IMR-90 (cell line): ENCODE measurements around the gene ANK3. TPM values are rescaled to one million over a fixed set of nuclear protein-coding genes. Genes with fewer than 3 reads are reported as not detected.

Source experiments
- ATAC-seq: fragments of 200-7000 bp; cut with Tn5 transposase; 2 replicates; pipeline ENCODE4 v1.9.1; 2020; ENCODE audit warnings: low read depth, mild to moderate bottlenecking, moderate library complexity
- BruUV-seq: library from RNA; stranded (reverse); fragments of 400-500 nt; replicated peaks from 2 replicates; lab custom pipeline; 2021; lab: Mats Ljungman, UMichigan
- CTCF ChIA-PET: fragments of 300-600 bp; formaldehyde crosslinking; extraction: SDS; loops from one replicate; lab custom pipeline; 2021; ENCODE audit warnings: antibody characterized with exemption; lab: Yijun Ruan, JAX
- POLR2A ChIA-PET: fragments of 300-600 bp; sonication (Branson Sonifier 250); formaldehyde crosslinking; loops from one replicate; lab custom pipeline; 2022; ENCODE audit warnings: antibody characterized with exemption; ENCODE audit not compliant: unreplicated experiment; lab: Charles Lee
- DNase-seq: peaks from one replicate; pipeline ENCODE4 v3.0.0; 2013
- H2AFZ ChIP-seq: replicated peaks from 2 replicates; pipeline ENCODE3; 2013; ENCODE audit warnings: low read length, mild to moderate bottlenecking; ENCODE audit not compliant: poor library complexity
- H2AK5ac ChIP-seq: 2 replicates; pipeline ENCODE4 v1.6.1; 2013; ENCODE audit warnings: low read depth, low read length, inconsistent platforms
- H2AK9ac ChIP-seq: replicated peaks from 2 replicates; pipeline ENCODE3; 2013; ENCODE audit warnings: mild to moderate bottlenecking, low read depth, low read length, moderate library complexity; ENCODE audit not compliant: poor library complexity
- H2BK120ac ChIP-seq: 2 replicates; pipeline ENCODE4 v1.6.1; 2013; ENCODE audit warnings: low read depth, low read length, inconsistent platforms
- H2BK15ac ChIP-seq: 3 replicates; pipeline ENCODE4 v1.6.1; 2013; ENCODE audit warnings: low read depth, low read length, inconsistent platforms
- H2BK20ac ChIP-seq: 2 replicates; pipeline ENCODE4 v1.6.1; 2013; ENCODE audit warnings: low read depth, mild to moderate bottlenecking, inconsistent platforms, low read length, moderate library complexity
- H2BK5ac ChIP-seq: 2 replicates; pipeline ENCODE4 v1.6.1; 2013; ENCODE audit warnings: mild to moderate bottlenecking, low read depth, low read length, inconsistent platforms; ENCODE audit not compliant: poor library complexity, severe bottlenecking
- H3K14ac ChIP-seq: replicated peaks from 2 replicates; pipeline ENCODE4 v1.6.1; 2013; ENCODE audit warnings: low read depth, low read length, inconsistent platforms
- H3K18ac ChIP-seq: 2 replicates; pipeline ENCODE4 v1.6.1; 2013; ENCODE audit warnings: low read depth, low read length, control low read depth
- H3K23ac ChIP-seq: 2 replicates; pipeline ENCODE4 v1.6.1; 2013; ENCODE audit warnings: low read depth, low read length, inconsistent platforms
- H3K27ac ChIP-seq: 2 replicates; pipeline ENCODE4 v1.5.1; 2013; ENCODE audit warnings: mild to moderate bottlenecking, control low read depth, low read length; ENCODE audit not compliant: insufficient read depth
- H3K27me3 ChIP-seq: 2 replicates; pipeline ENCODE4 v1.6.1; 2013; ENCODE audit warnings: low read length; ENCODE audit not compliant: control insufficient read depth, insufficient read depth
- H3K36me3 ChIP-seq: 2 replicates; pipeline ENCODE4 v1.6.1; 2013; ENCODE audit warnings: low read length, mixed read lengths; ENCODE audit not compliant: control insufficient read depth, insufficient read depth
- H3K4ac ChIP-seq: 2 replicates; pipeline ENCODE4 v1.6.1; 2013; ENCODE audit warnings: low read depth, low read length, inconsistent platforms
- H3K4me1 ChIP-seq: 2 replicates; pipeline ENCODE4 v1.6.1; 2013; ENCODE audit warnings: low read length, mixed read lengths; ENCODE audit not compliant: control insufficient read depth, insufficient read depth
- H3K4me2 ChIP-seq: 2 replicates; pipeline ENCODE4 v1.6.1; 2013; ENCODE audit warnings: low read depth, mild to moderate bottlenecking, control low read depth, low read length, moderate library complexity
- H3K4me3 ChIP-seq: 2 replicates; pipeline ENCODE4 v1.5.1; 2013; ENCODE audit warnings: low read depth, mild to moderate bottlenecking, control low read depth, low read length, moderate library complexity; ENCODE audit not compliant: insufficient read depth
- H3K56ac ChIP-seq: 2 replicates; pipeline ENCODE4 v1.6.1; 2013; ENCODE audit warnings: low read length, inconsistent platforms; ENCODE audit not compliant: insufficient read depth; ENCODE audit errors: extremely low read depth
- H3K79me1 ChIP-seq, 2 experiments: 2 replicates each; pipeline ENCODE4 v1.6.1; 2013; ENCODE audit warnings: low read length in 2 of 2, inconsistent platforms in 1 of 2, low read depth in 1 of 2
- H3K9ac ChIP-seq: 2 replicates; pipeline ENCODE4 v1.6.1; 2013; ENCODE audit warnings: low read depth, low read length, control low read depth
- H3K9me1 ChIP-seq: 2 replicates; pipeline ENCODE4 v1.6.1; 2013; ENCODE audit warnings: low read length, inconsistent platforms; ENCODE audit not compliant: insufficient read depth
- H3K9me3 ChIP-seq: 2 replicates; pipeline ENCODE4 v1.6.1; 2013; ENCODE audit warnings: low read length; ENCODE audit not compliant: control insufficient read depth, insufficient read depth
- H4K20me1 ChIP-seq: 2 replicates; pipeline ENCODE4 v1.6.1; 2013; ENCODE audit warnings: low read length, inconsistent platforms; ENCODE audit not compliant: insufficient read depth
- H4K5ac ChIP-seq: 2 replicates; pipeline ENCODE4 v1.6.1; 2013; ENCODE audit warnings: mild to moderate bottlenecking, low read depth, low read length, control low read depth
- H4K8ac ChIP-seq, 2 experiments: 2 replicates each; pipeline ENCODE4 v1.6.1; 2013; ENCODE audit warnings: low read depth in 2 of 2, low read length in 2 of 2, control low read depth in 1 of 2, inconsistent platforms in 1 of 2
- H4K91ac ChIP-seq: 2 replicates; pipeline ENCODE4 v1.6.1; 2013; ENCODE audit warnings: low read depth, low read length, inconsistent platforms; ENCODE audit not compliant: insufficient read depth
- BHLHE40 ChIP-seq: fragments of 150-350 bp; IDR thresholded peaks from 2 replicates; pipeline ENCODE4 v1.6.1; 2016; ENCODE audit warnings: mild to moderate bottlenecking, low read depth, low read length
- CHD1 ChIP-seq: IDR thresholded peaks from 2 replicates; pipeline ENCODE4 v1.6.1; 2012; ENCODE audit warnings: low read depth, low read length, improper control_type of control experiment
- FOS ChIP-seq: fragments of 150-350 bp; IDR thresholded peaks from 2 replicates; pipeline ENCODE4 v1.6.1; 2016; ENCODE audit warnings: low read depth, low read length
- MAZ ChIP-seq: IDR thresholded peaks from 2 replicates; pipeline ENCODE4 v1.6.1; 2012; ENCODE audit warnings: low read depth, mild to moderate bottlenecking, low read length, improper control_type of control experiment, moderate library complexity, borderline replicate concordance
- MXI1 ChIP-seq: IDR thresholded peaks from 2 replicates; pipeline ENCODE4 v1.6.1; 2012; ENCODE audit warnings: low read depth, mild to moderate bottlenecking, low read length, moderate library complexity, borderline replicate concordance
- NFE2L2 ChIP-seq: fragments of 150-350 bp; IDR thresholded peaks from 2 replicates; pipeline ENCODE4 v1.6.1; 2016; ENCODE audit warnings: low read depth, mild to moderate bottlenecking, low read length
- RAD21 ChIP-seq: IDR thresholded peaks from 2 replicates; pipeline ENCODE4 v1.6.1; 2012; ENCODE audit warnings: low read length, improper control_type of control experiment
- RCOR1 ChIP-seq: IDR thresholded peaks from 2 replicates; pipeline ENCODE4 v1.6.1; 2012; ENCODE audit warnings: mild to moderate bottlenecking, low read length, improper control_type of control experiment; ENCODE audit not compliant: insufficient replicate concordance
- RFX5 ChIP-seq: IDR thresholded peaks from 2 replicates; pipeline ENCODE4 v1.8.0; 2012; ENCODE audit warnings: low read depth, mild to moderate bottlenecking, low read length, moderate library complexity
- SMC3 ChIP-seq: fragments of 150-350 bp; IDR thresholded peaks from 2 replicates; pipeline ENCODE4 v1.6.1; 2016; ENCODE audit warnings: low read depth, mild to moderate bottlenecking, antibody characterized with exemption, low read length, moderate library complexity
- WGBS, 2 experiments: methylation state at CpG; one replicate each; pipeline versions ENCODE4 v1.1.5 to v1.1.7; 2013; ENCODE audit warnings: missing lambda C conversion rate in 2 of 2; ENCODE audit not compliant: insufficient read length in 1 of 2; ENCODE audit errors: extremely low coverage in 2 of 2; 5-methylcytosine and 5-hydroxymethylcytosine counted together
- dilution Hi-C: fragments of 300-500 bp; cut with HindIII; formaldehyde crosslinking; loops from one replicate; pipeline ENCODE4 v1.14.3; 2018; ENCODE audit warnings: low sequenced_read_pairs; ENCODE audit not compliant: unreplicated experiment
- in situ Hi-C: fragments of 300-500 bp; cut with MboI; formaldehyde crosslinking; loops from 3 replicates; pipeline ENCODE4 v1.14.3; 2019; ENCODE audit warnings: low sequenced_read_pairs, inconsistent platforms, mixed read lengths
- intact Hi-C: fragments of 100-400 bp; cut with micrococcal nuclease; formaldehyde crosslinking; loops from 2 replicates; pipeline ENCODE4 v1.10.0; 2022
- polyA plus RNA-seq, 3 experiments: library from polyadenylated mRNA; depleted of rRNA; stranded (reverse); fragments of >200 nt; gene quantifications; 2 replicates each; pipeline ENCODE4 v1.2.3, GENCODE V29; 2012; ENCODE audit warnings: low replicate concordance in 1 of 3
- total RNA-seq: library from RNA; depleted of rRNA; stranded (reverse); fragments of >200 nt; gene quantifications from 2 replicates; pipeline ENCODE4 v1.2.3, GENCODE V29; 2012
- TF ChIP-seq, protein P1 (sequence below): fragments of 150-350 bp; IDR thresholded peaks from 2 replicates; pipeline ENCODE4 v1.6.1; 2017; ENCODE audit warnings: mild to moderate bottlenecking, antibody characterized with exemption, low read length, low read depth
- TF ChIP-seq, protein P2 (sequence below): fragments of 150-350 bp; IDR thresholded peaks from 2 replicates; pipeline ENCODE4 v1.6.1; 2016; ENCODE audit warnings: low read depth, mild to moderate bottlenecking, low read length, moderate library complexity, borderline replicate concordance
- TF ChIP-seq, protein P3 (sequence below): conservative IDR thresholded peaks from 2 replicates; pipeline ENCODE4 v1.5.1; 2012; ENCODE audit warnings: mild to moderate bottlenecking, low read depth, low read length, improper control_type of control experiment

ANK3 gene
- total and polyA plus RNA-seq, 2 of the 4 experiments (the other 2 are of a cell fraction) = 0.63 to 1.8 TPM

DNA sequence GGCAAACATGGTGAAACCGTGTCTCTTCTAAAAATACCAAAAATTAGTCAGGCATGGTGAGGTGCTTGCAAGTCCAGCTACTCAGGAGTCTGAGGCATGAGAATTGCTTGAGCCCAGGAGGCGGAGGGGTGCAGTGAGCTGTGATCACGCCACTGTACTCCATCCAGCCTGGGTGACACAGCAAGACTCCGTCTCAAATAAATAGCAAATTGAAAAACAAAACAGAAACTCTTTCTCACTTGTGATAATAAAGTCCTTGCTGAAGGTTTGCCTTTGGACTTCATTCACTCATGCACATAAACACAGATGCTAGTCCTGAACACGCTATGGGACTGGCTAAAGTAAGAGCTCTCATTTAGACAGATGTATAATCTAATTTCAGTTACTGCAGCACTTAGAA, 37.6 kb downstream of the ANK3 start:
- Histone ChIP-seq H4K8ac (no peak overlapping the region), H2BK15ac (no peak overlapping the region), H4K5ac (no peak overlapping the region), H3K27ac (no peak overlapping the region), H3K4ac (no peak overlapping the region), H3K79me1 (no peaks in the 10 kb centered on the region), H3K9me3 (no peaks in the 10 kb centered on the region), H3K4me3 (no peak overlapping the region), H3K18ac (no peak overlapping the region), H2AK9ac (no peak overlapping the region), H3K4me2 (no peak overlapping the region), H2BK5ac (no peak overlapping the region), H2BK120ac (no peak overlapping the region), H3K36me3 (no peaks in the 10 kb centered on the region), H3K9ac (no peak overlapping the region), H3K56ac (no peak overlapping the region), H2AFZ (no peak overlapping the region), H3K27me3 (no peaks in the 10 kb centered on the region), H3K14ac (no peak overlapping the region), H4K91ac (no peak overlapping the region), H2BK20ac (no peak overlapping the region), H2AK5ac (no peak overlapping the region), H3K23ac (no peak overlapping the region), H4K20me1 (no peaks in the 10 kb centered on the region), H3K9me1 (peaks cover 6% of the 10 kb centered on the region), H3K4me1 (peaks cover 7% of the 10 kb centered on the region)
- in situ Hi-C loops = no loop called here
- TF ChIP-seq RAD21 (no peak), RCOR1 (no peak), RFX5 (no peak), NFE2L2 (no peak), MAZ (no peak), BHLHE40 (no peak), SMC3 (no peak), CHD1 (no peak), MXI1 (no peak), FOS (no peak)
- TF ChIP-seq, protein P1, sequence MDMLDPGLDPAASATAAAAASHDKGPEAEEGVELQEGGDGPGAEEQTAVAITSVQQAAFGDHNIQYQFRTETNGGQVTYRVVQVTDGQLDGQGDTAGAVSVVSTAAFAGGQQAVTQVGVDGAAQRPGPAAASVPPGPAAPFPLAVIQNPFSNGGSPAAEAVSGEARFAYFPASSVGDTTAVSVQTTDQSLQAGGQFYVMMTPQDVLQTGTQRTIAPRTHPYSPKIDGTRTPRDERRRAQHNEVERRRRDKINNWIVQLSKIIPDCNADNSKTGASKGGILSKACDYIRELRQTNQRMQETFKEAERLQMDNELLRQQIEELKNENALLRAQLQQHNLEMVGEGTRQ = no peak
- TF ChIP-seq, protein P2, sequence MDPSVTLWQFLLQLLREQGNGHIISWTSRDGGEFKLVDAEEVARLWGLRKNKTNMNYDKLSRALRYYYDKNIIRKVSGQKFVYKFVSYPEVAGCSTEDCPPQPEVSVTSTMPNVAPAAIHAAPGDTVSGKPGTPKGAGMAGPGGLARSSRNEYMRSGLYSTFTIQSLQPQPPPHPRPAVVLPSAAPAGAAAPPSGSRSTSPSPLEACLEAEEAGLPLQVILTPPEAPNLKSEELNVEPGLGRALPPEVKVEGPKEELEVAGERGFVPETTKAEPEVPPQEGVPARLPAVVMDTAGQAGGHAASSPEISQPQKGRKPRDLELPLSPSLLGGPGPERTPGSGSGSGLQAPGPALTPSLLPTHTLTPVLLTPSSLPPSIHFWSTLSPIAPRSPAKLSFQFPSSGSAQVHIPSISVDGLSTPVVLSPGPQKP = no peak
- TF ChIP-seq, protein P3, sequence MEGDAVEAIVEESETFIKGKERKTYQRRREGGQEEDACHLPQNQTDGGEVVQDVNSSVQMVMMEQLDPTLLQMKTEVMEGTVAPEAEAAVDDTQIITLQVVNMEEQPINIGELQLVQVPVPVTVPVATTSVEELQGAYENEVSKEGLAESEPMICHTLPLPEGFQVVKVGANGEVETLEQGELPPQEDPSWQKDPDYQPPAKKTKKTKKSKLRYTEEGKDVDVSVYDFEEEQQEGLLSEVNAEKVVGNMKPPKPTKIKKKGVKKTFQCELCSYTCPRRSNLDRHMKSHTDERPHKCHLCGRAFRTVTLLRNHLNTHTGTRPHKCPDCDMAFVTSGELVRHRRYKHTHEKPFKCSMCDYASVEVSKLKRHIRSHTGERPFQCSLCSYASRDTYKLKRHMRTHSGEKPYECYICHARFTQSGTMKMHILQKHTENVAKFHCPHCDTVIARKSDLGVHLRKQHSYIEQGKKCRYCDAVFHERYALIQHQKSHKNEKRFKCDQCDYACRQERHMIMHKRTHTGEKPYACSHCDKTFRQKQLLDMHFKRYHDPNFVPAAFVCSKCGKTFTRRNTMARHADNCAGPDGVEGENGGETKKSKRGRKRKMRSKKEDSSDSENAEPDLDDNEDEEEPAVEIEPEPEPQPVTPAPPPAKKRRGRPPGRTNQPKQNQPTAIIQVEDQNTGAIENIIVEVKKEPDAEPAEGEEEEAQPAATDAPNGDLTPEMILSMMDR = no peak
- ChIA-PET CTCF (no interaction called here), POLR2A (no interaction called here)
- BruUV-seq = no TSS peak
- dilution Hi-C loops = no loop called here
- 80% methylated on average over 1 of the region's 5 CpGs; no CpG with 5 or more reads in 1 of the 2 experiments for WGBS, 2 experiments
- ATAC-seq (no peak), DNase-seq (no peak)
- intact Hi-C loops = no loop called here
